Measurements from ENCODE around the gene EBNA1BP2. TPM values are rescaled to one million over a fixed set of nuclear protein-coding genes. Genes with fewer than 3 reads are reported as not detected.
A peak's percentile ranks its signal among the peaks of the same experiment; 100 is the strongest.

Gene EBNA1BP2
- total and polyA plus RNA-seq, 2 of the 13 experiments (the other 11 are each of a cell fraction or from before 2014, with no cell fraction given): 27.1 to 102 TPM

DNA sequence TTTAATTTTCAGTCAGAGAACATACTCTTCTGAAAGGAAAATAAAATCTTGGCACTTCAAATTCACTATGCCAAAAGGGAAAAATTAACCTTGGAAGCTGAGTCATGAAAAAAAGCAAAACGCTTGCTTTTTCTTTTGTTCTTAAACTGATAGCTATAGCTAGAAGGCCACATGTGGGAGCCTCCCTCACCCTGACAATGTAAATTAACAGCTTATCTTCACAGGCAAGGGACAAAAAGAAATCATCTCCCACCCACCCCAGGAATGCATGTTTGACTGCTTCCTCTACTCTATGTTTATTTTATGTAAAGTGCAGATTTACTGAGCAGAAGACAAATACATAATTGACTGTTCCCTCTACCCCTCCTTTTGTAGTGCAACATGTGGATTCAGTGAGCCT, 38.0 kb downstream of the EBNA1BP2 start:
- ChIA-PET CTCF (ENCODE audit: low intra/inter-chr PET ratio, low total read pairs) (no interaction called here), POLR2A (no interaction called here)
- H3K27ac ChIP-seq (ENCODE audit: extremely low read length, insufficient read depth, low read length): no peak overlapping the region
- H3K36me3 ChIP-seq (replicated peaks in 1 of 2; ENCODE audit: control insufficient read depth in 1 of 2, insufficient read depth in 2 of 2, low read length in 2 of 2): no peaks in the 10 kb centered on the region
- peaks cover 18% of the 10 kb centered on the region; the same call in 1 of the 2 replicates for H3K9me3 ChIP-seq (ENCODE audit: low read length)
- DNase-seq (ENCODE audit: low spot score) (peak; percentile 30), FAIRE-seq (no peak), ATAC-seq (no peak)
- H4K20me1 ChIP-seq (ENCODE audit: insufficient read depth, low read length): no peaks in the 10 kb centered on the region; the same call in 1 of the 2 replicates
- no peaks in the 10 kb centered on the region for H3K27me3 ChIP-seq (ENCODE audit: control insufficient read depth in 1 of 2, insufficient read depth in 2 of 2, low read length in 2 of 2)
- WGBS (ENCODE audit: low lambda C conversion rate): 62% methylated on average over 1 of the region's 1 CpG
- peaks cover 16% of the 10 kb centered on the region for H3K4me1 ChIP-seq (ENCODE audit: insufficient read depth, low read length)
- no peak overlapping the region for H3K4me2 ChIP-seq (ENCODE audit: low read depth, low read length)
- in situ Hi-C loops (cut with HindIII; ENCODE audit: extremely low pct_ligation_motif_present, low pct_unique_long_range_greater_than_20kb) (no loop called here), intact Hi-C loops (cut with micrococcal nuclease; ENCODE audit: unreplicated experiment) (no loop called here)
- H3K79me2 ChIP-seq (ENCODE audit: insufficient read depth, low read length): no peaks in the 10 kb centered on the region
- no peak overlapping the region for H2AFZ ChIP-seq (ENCODE audit: low read length)
- H3K4me3 ChIP-seq (replicated peaks in 1 of 3; ENCODE audit: insufficient read depth in 1 of 3, low read depth in 2 of 3, low read length in 3 of 3): no peak overlapping the region
- H3K9ac ChIP-seq (ENCODE audit: insufficient read depth, low read depth, low read length): no peak overlapping the region
- TF ChIP-seq ZNF792 (CRISPR knock-in tag; IDR thresholded peaks at IDR 0.05) (peak; percentile 85), SAP130 (CRISPR knock-in tag; IDR thresholded peaks at IDR 0.05; ENCODE audit: low read depth) (0 out of 2 replicates have a peak, but pooled peaks have one; percentile 23), SOX6 (IDR thresholded peaks at IDR 0.05) (no peak), SOX6 (CRISPR knock-in tag; IDR thresholded peaks at IDR 0.05) (peak; percentile 33; the same call in 1 of the 2 replicates), MAFF (IDR thresholded peaks at IDR 0.05; ENCODE audit: low read depth, low read length) (peak; percentile 54; the same call in 1 of the 2 replicates), MAFK (conservative IDR thresholded peaks at IDR 0.05 in 1 of 2, IDR thresholded peaks at IDR 0.05 in 1 of 2; ENCODE audit: low read length in 2 of 2) (peak; percentile 18 to 55; a peak in 3 of 4 replicates), ATRX (CRISPR knock-in tag; IDR thresholded peaks at IDR 0.05; ENCODE audit: borderline replicate concordance) (no peak), SOX5 (CRISPR knock-in tag; IDR thresholded peaks at IDR 0.05; ENCODE audit: borderline replicate concordance) (peak; percentile 39; the same call in 1 of the 2 replicates), SOX13 (IDR thresholded peaks at IDR 0.05) (no peak), SOX13 (CRISPR knock-in tag; conservative IDR thresholded peaks at IDR 0.05 in 1 of 2, IDR thresholded peaks at IDR 0.05 in 1 of 2) (peak in 1 of 2 experiments; percentile 58; a peak in 1 of 4 replicates), TEAD3 (CRISPR knock-in tag; optimal IDR thresholded peaks at IDR 0.05; ENCODE audit: borderline replicate concordance) (peak; percentile 93)
- TF ChIP-seq, protein P1, sequence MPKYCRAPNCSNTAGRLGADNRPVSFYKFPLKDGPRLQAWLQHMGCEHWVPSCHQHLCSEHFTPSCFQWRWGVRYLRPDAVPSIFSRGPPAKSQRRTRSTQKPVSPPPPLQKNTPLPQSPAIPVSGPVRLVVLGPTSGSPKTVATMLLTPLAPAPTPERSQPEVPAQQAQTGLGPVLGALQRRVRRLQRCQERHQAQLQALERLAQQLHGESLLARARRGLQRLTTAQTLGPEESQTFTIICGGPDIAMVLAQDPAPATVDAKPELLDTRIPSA (CRISPR knock-in tag; IDR thresholded peaks at IDR 0.05; ENCODE audit: borderline replicate concordance): no peak
- BruUV-seq (replicated peaks): no TSS peak
